HG02870 (cell line): Measurements from ENCODE around the gene HSPD1.

ENCODE experiments used
- ATAC-seq: cut with Tn5 transposase; IDR thresholded peaks from one replicate; pipeline ENCODE4 v1.9.1; 2021; ENCODE audit warnings: mild to moderate bottlenecking, moderate library complexity; ENCODE audit not compliant: unreplicated experiment

HSPD1 gene

DNA sequence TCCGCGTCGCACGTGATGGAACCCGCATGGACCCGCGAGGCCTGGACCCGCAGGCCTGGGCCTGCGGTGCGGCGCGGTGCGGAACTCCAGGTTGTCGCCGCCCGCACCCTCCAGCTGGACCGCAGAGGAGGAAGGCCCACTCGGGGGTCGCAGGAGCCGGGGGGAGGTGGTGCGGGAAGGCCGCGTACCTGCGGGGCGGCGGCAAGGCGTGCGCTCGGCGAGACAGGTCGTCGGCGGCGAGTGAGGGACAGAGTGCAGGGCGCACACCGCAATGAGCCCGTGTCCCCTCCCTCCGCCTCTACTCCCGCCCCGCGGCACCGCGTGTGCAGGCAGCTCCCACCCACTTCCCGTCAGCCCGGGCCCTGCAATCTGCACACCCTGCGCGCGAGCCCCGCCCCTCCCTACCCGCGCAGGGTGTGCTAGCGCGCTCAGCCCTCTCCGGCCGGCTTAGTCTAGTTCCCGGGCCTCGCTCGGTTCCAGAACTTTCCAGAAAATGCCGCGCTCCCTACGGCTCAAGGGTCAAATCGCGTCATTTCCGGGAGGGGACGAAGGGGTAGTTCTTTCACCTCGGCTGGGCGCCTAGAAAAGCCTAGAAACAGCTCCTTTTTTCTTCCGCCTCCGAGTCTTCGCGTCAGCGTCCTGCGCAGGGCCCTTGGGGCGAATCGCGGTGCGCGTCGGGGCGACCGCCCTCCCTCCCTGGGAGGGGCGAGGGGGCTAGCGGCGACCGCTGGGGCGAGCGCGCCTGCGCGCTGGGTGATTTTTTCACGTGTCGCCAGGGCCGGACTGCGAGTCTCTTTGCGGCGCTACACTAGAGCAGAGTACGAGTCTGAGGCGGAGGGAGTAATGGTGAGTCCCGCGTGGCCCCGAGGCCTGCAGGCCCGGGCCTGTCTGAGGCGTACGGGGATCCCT, at the start of gene HSPD1, which contains the start of gene HSPE1:
HSPD1 (minus strand) TSS at position 247 of the 909 bp plus-strand sequence. CDS start 992 bp downstream, outside the sequence.
HSPE1 (plus strand) TSS at position 786 of the 909 bp plus-strand sequence; CDS start at position 844, 58 bp downstream.
- peak; percentile 79 for ATAC-seq

DNA sequence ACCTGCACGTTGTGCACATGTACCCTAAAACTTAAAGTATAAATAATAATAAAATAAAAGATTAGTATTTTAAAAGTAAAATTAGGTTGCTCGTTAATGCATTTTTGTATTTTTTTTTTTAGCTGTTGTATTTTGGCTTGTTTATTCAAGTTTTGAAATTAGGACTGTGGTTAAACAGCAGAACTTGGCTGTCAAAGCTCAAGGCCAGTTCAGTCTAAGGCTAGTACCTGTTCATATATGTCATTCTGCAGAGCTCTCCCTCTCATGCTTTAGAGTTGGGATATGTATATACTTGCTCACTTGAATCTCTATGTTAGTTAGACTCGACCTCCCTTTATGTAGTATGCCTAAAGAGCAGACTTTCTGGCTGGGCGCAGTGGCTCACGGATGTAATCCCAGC, 48.9 kb upstream of the HSPD1 start:
- no peak for ATAC-seq

DNA sequence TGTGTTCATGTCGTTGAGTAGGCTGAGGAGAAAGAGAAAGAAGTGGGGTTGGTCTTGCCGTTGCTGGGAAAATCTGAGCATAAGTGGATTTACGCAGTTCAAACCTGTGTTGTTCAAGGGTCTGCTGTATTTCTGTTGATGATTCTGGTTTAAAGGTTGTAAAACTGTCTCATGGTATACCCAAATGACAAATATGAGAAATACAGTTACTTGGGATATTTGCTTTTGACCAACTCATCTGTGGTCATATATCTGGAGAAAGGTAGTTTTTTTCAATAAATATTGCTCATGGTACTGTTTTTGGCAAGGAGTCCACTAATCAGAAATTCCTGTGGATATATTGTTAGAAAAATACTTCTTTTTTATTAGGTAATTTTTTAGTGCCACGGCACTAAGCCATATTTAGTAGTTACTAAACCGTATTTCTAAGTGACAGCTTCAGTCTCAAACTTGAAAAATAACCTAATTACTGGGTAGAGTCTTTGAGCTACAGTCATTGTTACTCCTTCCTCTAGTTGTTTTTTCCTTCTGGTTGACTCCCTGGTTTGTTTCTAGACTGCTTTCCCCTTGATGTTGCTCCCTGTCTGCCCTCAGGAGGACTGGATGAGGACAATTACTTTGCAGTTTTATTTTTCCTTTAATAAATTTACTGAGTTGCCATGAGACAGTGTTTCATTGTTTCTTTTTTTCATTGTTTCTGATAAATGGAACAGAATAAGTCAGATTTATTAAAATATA, 47.7 kb upstream of the HSPD1 start:
- ATAC-seq = no peak

DNA sequence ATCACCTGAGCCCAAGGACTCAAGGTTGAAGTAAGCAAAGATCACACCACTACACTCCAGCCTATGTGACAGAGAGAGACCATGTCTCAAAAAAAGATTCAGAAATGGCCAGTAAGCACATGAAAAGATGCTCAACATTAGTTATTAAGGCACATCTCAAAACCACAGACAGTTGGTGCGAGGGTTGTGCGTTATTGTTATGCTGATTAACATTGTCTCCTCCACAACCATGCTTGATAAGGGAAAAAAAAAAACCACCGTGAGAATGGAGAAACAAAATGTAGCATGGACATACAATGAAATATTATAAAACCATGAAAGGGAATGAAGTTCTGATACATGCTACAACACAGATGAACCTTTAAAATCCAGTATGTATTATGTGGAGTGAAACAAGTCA, 43.6 kb upstream of the HSPD1 start:
- ATAC-seq = no peak

DNA sequence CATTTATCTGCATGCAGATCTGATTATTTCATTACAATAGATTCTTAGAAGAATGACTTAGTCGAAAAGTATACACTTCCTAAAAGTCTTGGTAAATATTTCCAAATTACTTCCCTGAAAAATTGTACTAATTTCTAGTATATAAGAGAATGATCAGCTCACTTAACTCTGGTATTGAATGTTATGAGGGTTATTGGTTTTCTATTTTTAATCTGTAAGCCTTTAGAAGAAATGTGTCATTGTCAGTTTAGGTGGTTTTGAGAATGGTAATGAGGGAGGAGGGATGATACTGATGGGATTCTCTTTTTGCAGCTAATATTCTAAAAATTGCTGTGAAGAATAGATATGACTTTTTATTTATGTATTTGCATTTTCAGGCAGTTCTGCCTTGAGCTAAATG, 40.1 kb upstream of the HSPD1 start:
- ATAC-seq = no peak

DNA sequence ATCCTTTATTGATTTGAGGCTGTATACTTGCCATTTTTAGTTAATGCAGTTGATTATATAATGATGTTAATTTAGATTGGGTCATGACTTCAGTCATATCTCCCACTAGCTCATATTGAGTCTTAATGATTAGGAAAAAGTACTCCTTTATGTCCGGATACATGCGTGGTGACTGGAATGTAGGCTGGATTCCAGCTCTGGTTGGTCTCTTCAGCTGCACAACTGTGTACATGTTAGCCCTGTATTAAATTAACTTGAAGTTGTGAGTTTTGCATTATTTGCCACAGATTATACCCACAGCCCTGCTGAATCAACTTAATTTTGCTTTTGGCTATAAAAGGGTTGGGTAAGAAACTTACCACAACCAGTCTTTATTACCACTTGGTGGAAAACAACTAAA, 38.8 kb upstream of the HSPD1 start:
- no peak for ATAC-seq

DNA sequence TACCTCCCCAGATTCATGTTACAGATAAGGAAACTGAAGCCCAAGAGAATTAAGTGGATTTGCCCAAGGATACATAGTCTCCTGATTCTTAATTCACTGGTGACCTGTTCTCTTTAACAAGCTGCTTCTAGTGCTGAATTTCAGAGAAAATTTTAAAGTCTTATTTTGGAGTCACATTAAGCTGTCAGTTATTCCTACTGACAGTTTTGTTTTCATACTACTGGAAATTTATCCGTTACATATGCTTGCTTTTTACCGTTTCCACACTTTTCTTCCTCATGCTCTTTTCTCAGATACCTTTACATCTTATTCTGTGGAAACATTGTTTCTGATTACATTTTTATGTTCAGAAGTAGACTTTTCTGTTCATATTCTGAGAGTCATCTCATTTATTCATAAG, 17.5 kb upstream of the HSPD1 start:
- ATAC-seq = no peak

DNA sequence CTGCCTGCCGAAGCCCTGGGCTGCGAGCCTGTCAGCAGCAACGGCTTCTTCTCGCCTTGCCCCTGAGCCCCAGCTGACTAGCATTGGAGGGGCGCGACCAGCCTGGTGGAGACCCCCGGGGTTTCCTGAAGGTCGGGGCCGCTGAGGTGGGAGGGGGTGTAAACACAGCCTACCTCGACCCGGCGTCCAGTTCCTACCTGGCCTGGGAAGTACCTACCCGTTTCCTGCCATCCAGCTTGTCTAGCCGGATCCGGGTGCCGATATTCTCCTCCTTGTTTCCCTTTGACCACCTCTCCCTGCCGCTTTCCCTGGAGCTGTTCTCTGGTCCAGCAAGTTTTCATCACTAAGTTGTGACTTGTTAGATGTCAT, 16.7 kb upstream of the HSPD1 start:
- peak; percentile 11 for ATAC-seq

DNA sequence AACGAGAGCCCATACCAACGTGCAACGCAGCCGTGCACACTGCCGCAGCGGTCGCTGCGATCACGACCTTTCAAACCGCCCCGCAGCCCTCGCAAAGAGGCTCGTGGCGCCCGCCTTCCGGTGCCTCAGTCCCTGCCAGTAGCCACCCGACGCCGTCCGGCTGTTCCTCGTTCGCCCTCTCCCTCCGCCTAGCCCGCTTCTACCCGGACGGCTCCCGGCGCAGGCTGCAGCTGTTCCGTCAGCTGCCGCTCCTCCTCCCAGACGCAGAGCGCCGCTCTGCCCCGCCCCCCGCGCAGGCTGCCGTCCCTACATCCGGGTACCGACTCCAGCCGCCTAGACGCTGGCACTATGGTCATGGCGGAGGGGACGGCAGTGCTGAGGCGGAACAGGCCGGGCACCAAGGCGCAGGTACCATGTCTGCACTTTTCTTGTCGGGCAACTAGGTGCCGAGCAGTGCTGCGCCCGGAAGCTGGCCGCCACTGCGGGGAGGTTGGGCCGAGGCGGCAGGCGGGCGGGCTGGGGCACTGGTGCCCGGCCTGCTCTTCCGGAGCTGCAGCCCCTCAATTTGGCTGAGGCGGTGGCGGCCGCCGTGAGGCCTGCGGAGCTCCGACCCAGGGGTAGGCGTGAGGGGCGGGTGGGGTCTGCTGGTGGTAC, 16.2 kb upstream of the HSPD1 start, which contains the start of gene MOB4:
MOB4 (plus strand) TSS at position 328 of the 654 bp plus-strand sequence; CDS start at position 349, 21 bp downstream.
- ATAC-seq = peak; percentile 92

DNA sequence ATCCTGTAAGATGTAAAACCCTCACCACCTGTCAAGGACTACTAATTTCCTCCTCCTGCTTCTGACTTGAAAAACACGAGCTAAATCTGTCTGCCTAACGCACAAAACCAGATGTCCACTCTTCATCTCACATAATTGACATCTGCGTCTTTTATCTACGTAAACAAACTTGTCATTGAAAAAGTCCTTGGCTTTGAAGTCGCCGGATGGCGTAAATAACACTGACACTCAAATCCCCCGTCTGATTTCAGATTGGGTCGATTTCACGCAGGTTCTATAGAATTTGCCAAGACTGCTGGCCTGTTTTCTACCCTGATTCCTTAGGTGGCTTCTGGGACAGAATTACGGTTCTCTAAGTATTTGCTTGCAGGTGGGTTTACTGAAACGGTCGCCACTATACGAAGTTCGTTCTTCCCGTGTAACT, 15.7 kb upstream of the HSPD1 start:
- peak; percentile 12 for ATAC-seq

DNA sequence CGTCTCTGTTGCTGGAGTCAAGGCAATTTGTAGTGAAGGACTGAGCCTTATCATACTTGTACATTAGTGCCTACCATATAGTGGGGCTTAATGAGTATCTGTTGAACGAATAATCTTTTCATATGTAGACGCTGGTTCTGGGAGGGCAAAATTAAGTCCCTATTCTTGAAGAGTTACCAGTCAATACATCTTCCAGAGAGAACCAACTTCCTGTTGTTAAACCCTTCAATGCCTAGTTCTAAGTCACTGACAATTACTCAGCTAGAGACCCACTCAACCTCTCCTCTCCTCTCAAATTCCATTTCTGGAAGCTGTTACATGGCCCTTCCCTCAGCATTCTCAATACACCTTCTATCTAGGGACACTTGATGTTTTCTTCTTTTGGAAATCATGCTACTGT, 15.1 kb upstream of the HSPD1 start:
- no peak for ATAC-seq

DNA sequence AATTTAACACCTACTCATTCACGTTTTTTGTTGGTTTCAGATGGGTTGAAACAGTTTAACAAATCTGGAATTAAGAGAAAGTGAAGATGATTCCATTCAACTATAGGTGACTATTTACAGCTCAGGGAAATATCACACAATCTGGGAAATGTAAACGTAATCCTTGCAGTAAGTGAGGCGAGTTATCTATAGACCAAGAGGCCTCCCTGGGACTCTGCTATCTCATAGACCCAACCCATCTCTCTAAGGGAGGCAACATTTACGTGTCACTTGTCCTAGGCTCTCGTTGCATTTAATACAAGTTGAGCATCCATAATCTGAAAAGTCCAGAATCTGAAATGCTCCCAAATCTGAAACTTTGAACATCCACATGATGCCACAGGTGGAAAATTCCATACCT, 14.3 kb upstream of the HSPD1 start:
- no peak for ATAC-seq

DNA sequence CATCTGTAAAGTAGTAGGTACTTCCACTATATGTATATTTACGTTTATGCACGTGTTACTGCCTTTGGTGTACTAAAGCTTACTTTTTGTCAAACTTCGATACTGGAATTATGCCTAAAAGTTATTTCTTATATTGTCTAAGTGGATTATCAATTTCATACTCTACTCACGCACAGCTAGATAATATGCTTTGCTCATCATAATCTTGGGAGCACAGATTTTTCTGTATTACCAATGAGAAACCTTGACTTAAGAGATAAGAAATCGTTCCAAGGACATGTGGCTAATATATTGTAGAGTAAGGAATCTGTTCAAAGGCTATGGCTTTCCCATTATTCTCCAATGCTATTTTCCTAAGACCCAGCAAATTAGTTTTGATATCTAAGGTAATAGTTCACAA, 7.0 kb upstream of the HSPD1 start:
- no peak for ATAC-seq

DNA sequence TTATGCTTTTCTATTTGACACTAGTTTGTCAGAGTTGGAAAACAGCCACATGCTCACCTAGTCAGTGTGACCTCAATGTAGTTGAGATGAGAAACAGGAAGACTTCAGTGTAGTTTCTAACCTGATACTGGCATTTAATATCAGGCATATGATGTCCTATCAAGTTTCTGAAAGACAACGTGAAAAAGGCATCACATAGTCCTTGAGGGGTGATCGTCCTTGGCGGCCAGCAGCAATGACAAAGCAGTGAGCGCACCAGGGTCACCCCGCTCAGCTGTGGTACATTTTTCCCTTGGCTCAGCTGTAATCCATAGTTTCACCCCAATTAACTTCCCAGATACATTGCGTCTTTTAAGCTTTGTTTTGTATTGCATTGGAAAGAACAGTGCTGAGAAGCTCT, 4.9 kb upstream of the HSPD1 start:
- no peak for ATAC-seq

DNA sequence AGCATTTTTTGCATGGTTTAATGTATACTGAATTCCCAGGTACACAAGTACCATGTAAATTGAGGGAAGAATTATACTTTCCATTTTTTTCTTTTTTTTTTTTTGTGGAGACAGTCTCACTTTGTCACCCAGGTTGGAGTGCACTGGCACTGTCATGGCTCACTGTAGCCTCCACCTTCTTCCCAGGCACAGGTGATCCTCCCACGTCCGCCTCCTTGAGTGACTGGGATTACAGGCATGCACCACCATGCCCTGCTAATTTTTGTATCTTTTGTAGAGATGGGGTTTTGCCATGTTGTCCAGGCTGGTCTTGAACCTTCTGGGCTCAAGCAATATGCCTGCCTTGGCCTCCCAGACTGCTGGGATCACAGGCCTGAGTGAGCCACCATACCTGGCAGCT, 4.4 kb upstream of the HSPD1 start:
- no peak for ATAC-seq

DNA sequence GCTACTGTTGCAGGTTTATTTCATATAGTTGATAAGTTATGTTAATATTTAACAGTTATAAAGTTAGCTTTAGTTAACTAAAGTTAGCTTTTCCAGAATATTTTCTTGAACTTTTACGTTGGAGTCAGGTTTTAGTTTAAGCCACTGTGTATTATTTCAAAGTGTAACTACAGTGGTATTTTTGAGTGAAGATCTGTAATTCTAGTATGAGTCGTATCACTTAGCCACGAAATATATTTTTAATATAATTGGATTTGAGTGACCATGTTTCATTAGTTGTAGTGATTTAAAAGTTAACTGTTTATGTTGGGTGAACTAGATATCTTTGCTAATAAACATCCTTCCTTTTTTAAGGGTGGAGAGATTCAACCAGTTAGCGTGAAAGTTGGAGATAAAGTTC, 3.0 kb upstream of the HSPD1 start:
- ATAC-seq = no peak

DNA sequence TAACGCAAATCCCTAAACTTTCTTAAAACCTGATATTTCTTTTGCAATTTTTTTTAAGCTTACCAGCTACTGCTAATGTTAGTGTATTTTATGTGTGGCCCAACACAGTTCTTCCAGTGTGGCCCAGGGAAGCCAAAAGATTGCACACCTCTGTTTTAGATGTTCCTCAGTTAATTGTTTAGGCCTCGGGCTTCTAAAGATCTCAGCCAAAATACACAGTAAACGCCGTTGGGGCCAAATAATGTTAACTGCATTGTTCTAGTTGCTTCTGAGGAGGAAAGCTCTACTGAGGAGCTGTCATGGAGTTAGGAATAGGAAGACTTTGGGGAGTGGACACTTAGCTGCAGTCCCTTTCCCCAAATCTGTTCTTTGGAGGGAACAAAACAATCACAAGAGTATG, 2.6 kb upstream of the HSPD1 start:
- ATAC-seq = no peak

DNA sequence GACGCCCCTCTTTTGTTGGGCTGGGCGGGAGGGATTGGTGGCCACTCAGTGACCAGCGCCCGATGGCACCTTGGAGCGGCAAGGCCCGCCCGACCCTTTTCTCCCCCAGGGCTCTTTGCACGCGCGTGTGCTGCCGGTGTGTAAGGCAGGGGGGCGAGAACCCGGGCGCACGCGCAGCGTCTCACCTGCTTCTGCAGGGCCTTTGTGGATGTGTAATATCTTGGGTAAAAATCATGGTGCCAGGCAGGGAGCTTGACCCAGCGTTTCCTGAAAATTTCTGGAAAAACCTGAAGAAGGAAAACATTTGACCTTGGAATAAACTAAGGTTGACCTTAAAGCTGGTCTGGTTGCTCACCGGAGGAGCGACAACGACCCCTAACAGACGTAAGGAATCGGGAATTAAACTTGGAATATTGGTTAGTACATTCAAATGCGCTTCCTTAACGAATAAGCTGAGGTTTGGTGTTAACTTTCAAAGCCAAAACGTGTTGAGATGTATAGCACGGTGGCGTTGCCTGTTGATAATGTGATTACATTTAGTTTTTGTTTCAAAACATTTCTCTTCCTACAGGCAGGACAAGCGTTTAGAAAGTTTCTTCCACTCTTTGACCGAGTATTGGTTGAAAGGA, 977 bp upstream of the HSPD1 start:
- peak; percentile 7 for ATAC-seq

DNA sequence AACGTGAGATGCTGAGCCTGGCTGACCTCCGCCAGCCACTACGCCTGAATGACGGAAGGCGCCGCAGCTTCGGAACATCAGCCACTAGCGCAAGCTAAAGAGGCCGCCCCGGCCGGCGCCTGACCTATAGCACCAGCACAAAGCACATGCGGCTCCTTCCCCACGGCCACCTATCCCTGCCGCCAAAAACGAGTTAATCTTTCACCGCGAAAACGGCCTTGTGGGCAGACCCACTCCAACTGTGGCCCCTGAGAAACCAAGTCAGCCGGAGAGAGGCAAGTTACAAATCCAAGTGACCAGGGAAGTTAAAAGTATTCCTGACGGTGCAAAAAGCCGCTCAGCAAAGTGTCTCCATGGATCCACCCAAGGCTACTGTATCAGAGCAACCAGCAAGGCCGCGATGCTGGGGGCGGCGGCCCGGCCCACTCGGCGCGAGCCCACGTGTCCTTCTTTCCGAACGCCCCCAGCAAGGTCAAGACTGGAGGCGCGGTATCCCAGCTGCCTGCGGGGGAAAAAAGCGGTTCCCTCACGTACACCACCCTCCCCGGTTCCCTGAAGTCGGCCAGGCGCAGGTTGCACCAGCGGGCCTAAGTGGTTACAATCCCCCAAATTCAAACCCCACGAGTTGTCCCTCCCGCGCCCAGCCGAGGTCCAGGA, 575 bp downstream of the HSPD1 start:
- no peak for ATAC-seq

DNA sequence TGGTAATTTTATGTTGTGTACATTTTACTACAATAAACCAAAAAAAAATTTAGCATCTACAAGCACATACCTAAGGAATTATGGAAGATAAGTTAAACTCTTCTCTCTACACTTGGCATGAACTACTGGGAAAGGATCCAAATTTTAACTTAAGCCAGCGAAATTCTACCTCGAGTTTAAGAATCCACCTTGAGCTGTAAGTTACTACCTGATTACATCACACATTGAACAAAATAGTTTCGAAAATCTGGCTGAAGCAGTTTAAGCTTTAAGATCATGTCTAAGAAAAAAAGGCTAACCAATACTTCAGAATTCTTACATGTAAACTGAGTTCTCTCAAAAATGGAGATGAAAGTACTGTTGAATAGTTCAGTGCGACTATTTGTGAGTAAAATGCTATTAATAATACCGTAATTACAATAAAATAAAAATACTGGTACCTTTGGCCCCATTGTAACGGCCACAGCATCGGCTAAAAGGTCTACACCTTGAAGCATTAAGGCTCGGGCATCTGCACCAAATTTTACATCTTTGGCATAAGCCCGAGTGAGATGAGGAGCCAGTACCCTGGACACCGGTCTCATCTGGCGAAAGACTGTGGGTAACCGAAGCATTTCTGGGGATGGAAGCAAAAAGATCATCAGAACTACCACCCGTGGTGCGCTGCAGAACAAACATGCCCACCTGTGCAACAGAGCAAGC, 1.3 kb downstream of the HSPD1 start:
- ATAC-seq = no peak
